ENCODE results near the gene FZD7. TPM values are rescaled to one million over a fixed set of nuclear protein-coding genes. Genes with fewer than 3 reads are reported as not detected.

FZD7 gene
- under 1 TPM; 0.46 to 0.63 TPM for total RNA-seq

- CTCF ChIA-PET: no interaction called here
- POLR2A ChIA-PET: no interaction called here
Observed at GRCh38 chr2:202033317-202034248, at the start of gene FZD7. Gene FZD7 (plus strand): TSS chr2:202033855. CDS start chr2:202034648, 793 bp downstream.

DNA sequence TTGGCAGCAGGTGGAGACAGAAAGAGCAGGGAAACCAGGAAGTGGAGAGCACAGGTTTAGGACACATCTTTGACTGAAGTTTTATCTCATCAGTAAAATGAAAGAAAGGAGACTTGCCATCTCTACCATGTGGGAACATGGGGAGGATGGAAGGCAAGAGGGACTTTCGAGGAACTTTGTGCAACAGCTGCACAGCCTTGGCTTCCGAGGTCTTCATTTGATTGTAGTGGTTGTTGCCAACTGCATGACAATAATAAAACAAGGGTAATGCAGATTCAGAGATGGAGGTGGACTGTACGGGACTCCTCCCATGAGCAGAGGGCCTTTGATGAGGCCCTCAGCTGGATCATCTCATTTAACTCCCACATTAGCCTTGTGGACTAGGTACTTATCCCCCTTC, 49.3 kb upstream of the FZD7 start:
- POLR2A ChIA-PET: no interaction called here
- CTCF ChIA-PET: interaction anchor here (0.5 kb wide), 1 partner anchor 253 kb away, joined by 3 read pairs; no protein-coding TSS in a partner anchor

DNA sequence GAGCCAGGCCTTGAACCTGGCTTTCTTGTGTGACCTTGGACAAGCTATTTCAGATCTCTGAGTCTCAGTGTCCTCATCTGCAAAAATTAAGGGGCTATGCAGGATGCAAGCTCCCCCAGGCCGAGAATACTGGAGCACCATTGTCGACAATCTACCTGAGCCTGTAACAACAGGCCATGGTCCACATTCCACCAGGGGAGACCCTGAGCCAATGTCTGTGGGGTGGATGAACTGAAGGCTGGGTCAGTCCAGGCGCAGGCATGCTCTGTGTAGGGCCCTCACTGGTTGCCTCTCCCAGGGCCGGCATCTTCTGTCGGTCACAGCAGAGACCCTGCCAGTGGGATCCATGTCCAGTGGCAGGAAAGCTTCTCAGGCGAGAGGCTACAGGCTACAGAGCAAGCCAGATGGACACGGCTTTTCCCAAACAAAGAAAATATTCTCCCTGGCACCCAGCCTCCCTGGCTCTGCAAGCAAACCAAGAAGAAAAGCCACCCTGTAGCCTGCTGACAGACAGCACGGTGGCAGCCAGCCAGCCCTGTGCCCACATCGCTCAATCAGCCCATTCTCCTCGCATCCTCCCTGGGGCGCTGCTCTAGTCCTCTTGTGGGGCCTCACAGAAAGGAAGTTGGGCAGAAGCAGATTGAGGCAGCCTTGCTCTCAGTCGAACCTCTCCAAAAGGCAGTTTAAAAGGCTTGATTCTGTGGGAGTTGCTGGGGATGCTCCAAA, 48.7 kb upstream of the FZD7 start:
- POLR2A ChIA-PET: no interaction called here
- CTCF ChIA-PET: interaction anchor here (0.5 kb wide), 1 partner anchor 252 kb away, joined by 3 read pairs; no protein-coding TSS in a partner anchor

GRCh38 chr2:201985728-201986462, 47.8 kb upstream of the FZD7 start:
- ChIA-PET POLR2A (no interaction called here), CTCF (no interaction called here)

DNA sequence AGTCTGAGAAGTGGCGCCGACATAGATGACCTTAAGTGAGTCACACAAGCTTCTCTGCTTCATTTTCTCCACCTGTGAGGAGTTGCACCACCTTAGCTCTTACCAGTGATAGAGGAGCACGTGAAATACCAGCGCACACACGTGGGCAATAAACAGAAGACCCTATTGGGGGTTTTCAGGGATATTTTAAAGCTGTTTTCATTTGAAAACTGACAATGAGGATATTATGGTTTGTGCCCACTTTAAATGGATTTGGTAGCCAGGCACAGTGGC, 47.3 kb upstream of the FZD7 start:
- POLR2A ChIA-PET: interaction anchor here (0.7 kb wide), 1 partner anchor 124 kb away, joined by 4 read pairs; no protein-coding TSS in a partner anchor

DNA sequence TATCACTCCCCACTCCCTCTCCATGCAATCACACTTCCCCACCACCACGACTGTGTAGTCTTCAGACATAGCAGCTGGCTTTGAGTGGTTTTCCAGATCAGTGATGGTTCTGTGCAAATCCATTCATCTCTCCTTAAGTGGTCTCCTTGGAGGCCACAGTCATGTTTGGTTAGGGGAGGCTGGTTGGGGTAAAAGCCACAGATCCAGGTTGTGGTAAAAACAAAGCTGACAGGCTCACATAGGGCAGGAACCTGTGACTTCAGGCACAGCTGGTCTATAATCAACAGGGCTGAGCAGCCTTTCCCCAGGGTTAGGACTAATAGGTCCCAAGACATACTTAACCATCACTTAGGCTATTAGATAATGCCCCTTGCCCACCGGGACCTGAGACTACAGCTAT, 46.2 kb upstream of the FZD7 start:
- ChIA-PET CTCF (interaction anchor here (0.5 to 0.6 kb wide), 2 partner anchors 95 to 264 kb away, joined by 3 read pairs; no protein-coding TSS in a partner anchor), POLR2A (no interaction called here)

More for the DNA sequence above, 47.3 kb upstream of the FZD7 start:
- CTCF ChIA-PET: no interaction called here

- CTCF ChIA-PET: no interaction called here
- POLR2A ChIA-PET: no interaction called here
Observed at GRCh38 chr2:201990069-201990468, 43.6 kb upstream of the FZD7 start.

DNA sequence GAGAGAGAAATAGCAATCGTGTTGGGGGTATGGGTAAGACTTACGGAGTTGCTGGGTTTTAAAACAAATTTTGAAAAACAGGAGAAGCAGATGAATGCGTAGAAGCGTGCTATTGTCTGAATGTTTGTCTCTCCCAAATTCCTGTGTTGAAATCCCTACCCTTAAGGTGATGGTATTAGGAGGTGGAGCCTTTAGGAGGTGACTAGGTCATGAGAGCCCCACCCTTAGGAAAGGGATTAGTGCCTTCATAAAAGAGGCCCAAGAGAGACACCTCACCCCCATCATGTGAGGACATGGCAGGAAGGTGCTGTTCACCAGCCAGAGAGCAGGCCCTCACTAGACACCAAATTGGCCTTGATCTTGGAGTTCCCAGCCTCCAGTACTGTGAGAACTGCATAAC, 40.7 kb upstream of the FZD7 start:
- ChIA-PET CTCF (no interaction called here), POLR2A (no interaction called here)

GRCh38 chr2:201994973-201995638, 38.5 kb upstream of the FZD7 start:
- ChIA-PET CTCF (no interaction called here), POLR2A (no interaction called here)

GRCh38 chr2:201996006-201996405, 37.6 kb upstream of the FZD7 start:
- CTCF ChIA-PET: no interaction called here
- POLR2A ChIA-PET: no interaction called here

GRCh38 chr2:201996679-201997314, 36.9 kb upstream of the FZD7 start:
- CTCF ChIA-PET: no interaction called here
- POLR2A ChIA-PET: no interaction called here

DNA sequence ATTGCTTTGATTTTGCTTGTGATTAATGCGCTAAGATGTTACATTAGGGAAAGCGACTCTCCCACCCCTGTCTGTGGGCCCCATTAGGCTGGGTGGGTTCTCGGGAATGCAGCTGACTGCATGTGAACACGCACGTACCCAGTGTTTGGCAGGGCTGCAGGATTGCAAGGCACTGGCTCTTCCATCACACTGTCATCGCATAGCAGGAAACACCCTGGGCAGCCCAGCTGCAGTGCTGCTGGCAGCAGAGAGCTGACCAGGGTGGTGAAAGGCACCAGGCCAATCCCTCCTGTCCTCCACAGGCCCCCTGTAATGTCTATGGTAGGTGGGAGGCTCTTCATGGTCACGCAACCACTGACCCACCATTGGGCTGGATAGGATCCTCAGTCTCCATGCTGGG, 34.4 kb upstream of the FZD7 start:
- POLR2A ChIA-PET: no interaction called here
- CTCF ChIA-PET: no interaction called here

DNA sequence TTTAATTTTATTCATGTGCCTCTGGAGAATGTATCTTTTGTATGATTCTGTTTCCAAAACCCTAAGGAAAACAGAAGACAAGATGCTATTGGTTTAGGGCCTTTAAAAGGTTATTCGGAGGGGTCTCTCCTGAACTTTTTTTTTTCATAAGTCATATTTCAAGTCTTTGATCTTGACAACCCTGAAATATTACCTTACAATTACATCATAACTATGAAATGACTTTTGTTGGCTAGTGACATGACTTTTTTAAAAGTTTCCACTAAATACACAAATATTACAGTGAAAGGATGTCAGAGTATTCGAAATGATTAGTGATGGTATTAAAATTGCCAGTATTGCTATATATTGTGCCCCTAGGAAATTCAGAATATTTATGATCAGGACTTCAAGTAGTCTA, 31.8 kb upstream of the FZD7 start:
- ChIA-PET POLR2A (no interaction called here), CTCF (no interaction called here)

GRCh38 chr2:202002381-202002780, 31.3 kb upstream of the FZD7 start:
- CTCF ChIA-PET: interaction anchor here (0.6 kb wide), 1 partner anchor 745 kb away, joined by 3 read pairs; no protein-coding TSS in a partner anchor
- POLR2A ChIA-PET: no interaction called here

DNA sequence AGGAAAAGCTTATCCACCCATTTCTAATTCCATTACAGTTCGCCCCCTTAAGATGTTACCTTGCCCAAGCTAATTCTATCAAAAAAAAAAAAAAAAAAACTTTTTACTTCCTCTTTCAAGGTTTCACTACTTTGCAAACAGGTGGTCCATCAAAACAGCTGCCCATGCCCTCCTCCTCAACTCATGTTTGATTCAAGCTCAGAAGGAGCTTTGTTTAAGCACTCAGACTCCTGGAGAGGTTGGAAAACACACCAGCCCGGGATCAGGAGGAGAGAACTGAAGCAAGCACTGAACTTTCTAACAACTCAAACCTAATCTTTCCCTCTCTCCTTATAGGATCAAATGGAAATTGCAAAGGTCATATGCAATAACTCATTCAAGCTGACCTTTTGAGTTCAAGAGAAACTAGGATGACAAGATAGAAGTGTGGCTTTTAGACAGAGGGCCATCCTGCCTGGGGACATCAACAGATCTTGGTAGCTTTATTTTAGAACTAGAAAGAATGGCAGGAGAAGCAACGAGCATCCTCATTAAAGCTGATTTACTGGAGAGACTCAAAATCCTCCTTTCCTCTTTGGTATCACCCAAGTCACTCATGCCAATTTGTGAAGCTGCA, 28.3 kb upstream of the FZD7 start:
- ChIA-PET CTCF (no interaction called here), POLR2A (no interaction called here)

DNA sequence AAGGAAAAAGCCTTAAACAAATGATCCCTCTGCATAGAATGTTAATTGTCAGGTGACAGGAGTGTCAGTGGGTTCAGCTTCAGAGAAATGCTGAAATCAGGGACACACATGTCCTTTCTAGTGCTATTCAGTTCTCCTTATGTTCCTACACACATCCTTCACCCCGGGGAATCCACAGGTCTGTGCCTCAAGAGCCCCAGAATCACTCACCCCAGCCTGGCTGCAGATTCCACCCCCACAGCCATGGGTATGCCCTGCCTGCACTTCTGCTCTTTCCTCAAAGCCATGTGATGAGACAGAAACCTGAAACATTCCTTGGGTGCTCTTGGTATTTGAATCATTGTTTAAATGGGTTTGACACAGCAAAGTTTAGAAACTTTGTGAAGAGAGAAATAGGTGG, 27.4 kb upstream of the FZD7 start:
- ChIA-PET CTCF (no interaction called here), POLR2A (no interaction called here)

GRCh38 chr2:202007015-202007982, 26.4 kb upstream of the FZD7 start:
- ChIA-PET CTCF (no interaction called here), POLR2A (no interaction called here)

- ChIA-PET POLR2A (no interaction called here), CTCF (interaction anchor here (0.7 kb wide), 1 partner anchor 105 kb away, joined by 4 read pairs; no protein-coding TSS in a partner anchor)
Observed at GRCh38 chr2:202007983-202008354, 25.7 kb upstream of the FZD7 start.

Measured in activated CD8-positive, alpha-beta memory T cell treated with anti-CD3 and anti-CD28 coated beads for 36 hours (primary cell).